CMK (cell line): ENCODE data around the gene MAP4K2.
A peak's percentile ranks its signal among the peaks of the same experiment; 100 is the strongest.

Source experiments
- DNase-seq: peaks from one replicate; pipeline ENCODE4 v3.0.0-alpha.2; 2010; ENCODE audit warnings: low read depth

Gene MAP4K2

DNA sequence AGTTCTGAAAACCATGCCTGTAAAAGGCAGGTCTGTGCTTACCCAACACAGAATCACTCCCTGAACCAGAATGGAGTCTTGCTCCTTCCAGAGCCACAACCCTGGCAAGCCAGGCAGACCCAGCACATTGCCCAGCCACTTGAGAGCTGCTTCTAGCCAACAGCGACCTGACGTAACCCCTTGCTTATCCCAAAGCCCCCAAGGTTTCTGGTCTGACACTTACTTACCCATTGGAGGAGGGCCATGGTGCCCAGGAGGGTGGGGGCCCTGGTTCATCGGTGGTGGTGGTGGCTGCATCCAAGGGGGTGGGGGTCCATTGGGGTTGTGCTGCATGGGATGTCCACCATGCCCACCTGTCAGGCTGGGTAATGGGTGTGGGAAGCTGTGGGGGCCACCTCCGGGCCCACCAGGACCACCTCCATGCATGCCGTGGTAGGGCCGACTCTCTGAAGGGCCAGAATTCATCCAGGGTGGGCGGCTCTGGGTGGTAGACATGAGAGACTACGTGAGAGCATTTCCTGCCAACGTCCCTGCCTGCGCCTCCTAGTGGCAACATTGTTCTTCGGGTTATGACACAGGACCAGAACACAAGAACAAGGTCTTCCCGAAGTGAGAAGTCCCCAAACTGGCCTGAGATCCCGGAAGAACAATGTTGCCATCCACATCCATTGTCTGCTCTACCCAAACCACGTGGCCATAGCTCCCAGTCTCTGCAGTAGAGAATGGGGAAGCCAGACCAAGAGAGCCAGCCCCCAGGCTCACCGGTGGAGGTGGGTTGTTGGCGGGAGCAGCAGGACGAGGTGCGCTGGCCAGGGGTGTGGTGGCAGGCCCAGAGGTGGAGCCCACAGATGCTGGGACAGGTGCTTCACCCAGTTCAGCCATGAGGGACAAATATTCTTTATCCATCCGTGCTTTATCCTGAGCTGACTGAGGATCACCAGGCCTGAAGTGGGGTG lies 35.4 kb downstream of the MAP4K2 start:
- DNase-seq = peak; percentile 56

DNA sequence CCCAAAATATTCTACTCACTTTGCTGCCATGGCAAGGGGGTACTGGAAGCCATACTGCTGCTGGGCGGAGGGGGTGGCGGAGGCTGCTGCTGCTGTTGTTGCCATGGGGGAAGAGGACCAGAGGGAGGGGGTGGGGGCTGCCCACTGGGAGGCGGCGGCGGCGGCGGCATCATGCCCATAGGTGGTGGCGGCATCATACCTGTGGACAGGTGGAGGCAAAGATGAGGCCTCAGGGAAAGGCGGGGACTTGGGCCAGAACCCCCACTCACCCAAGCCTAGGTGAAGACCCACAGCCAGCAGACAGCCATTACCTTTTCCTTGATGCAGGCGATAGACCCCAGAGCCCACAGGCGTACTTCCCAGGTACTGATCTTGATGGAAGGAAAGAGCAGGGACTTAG lies 36.1 kb downstream of the MAP4K2 start:
- no peak for DNase-seq

DNA sequence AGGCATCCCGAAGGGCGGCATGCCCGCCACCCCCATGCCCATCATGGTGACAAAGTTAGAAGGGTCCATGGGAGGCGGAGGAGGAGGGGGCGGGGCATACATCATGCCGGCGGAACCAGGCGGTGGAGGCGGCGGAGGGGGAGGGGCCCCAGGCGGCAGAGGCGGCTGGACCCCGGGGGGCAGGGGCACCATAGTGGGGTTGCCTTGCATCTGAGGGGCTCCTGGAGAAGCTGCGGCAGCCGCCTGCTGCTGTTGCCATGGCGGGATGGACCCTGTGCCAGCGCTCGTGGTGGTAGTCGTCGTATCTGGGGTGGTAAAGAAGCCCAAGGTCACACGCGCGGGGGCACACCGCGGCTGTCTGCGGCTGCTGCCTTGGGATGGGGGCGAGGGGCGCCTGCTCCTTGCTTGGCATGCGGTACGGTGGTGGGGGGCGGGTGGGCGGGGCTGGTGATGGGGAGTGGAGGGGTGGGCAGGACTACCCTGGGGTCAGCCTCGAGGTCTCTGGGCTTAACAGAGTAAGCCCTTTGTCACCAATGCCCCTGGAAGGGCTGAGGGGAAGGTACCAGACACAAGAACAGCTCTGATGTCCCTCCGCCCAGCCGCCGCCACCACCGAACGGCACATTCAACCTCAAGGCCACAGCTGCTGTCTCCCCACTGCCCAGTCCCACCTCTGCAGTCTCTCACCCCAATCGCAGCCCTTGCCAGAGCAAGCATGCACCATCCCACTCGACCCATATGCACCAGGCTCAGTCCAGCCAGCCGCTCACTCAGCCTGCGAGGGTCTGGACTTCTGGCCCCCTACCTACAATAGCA lies 37.0 kb downstream of the MAP4K2 start:
- no peak for DNase-seq

DNA sequence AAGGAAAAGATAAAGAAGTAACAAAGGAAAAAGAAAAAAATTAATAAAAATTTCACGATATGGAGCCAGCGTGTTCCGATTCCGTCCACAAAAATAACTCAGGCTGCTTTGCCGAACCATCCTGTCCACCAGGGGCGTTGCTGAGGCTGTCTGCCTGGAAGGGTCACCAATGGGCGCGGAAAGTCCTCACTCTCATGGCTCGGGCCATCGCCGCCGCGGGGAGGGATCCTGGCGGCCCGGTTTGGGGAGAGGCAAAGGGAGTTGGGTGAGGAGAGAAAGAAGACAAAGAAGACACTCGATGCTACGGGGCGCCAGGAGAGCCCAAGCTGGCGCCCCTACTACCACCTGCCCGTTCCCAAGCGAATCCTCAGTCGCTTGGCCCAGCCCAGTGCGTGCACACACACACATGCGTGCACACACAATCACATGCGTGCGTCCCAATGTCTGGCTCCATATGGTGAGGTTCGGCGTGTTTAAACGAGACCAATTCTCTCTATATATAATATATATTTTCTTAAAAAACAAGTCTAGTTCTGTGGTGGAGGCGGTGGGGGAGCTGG lies 37.6 kb downstream of the MAP4K2 start:
- DNase-seq = no peak

DNA sequence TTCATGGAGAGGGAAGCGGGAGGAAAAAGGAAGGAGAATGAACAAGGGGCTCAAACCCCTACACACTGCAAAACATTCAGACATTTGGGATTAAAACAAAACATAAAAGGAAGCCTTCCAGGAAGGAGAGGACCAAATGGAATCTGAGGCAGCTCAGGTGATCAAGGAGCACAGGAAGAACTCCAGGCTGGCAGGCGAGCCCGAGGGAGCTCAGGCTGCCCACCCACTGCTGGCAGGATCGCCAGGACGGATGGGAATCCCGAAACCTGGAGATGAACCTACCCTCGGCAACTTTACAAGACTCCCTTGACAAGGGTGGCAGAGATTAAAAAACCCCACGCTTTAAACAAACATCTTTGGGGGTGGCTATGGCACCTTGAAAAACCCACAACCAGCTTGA lies 38.3 kb downstream of the MAP4K2 start:
- DNase-seq = no peak

DNA sequence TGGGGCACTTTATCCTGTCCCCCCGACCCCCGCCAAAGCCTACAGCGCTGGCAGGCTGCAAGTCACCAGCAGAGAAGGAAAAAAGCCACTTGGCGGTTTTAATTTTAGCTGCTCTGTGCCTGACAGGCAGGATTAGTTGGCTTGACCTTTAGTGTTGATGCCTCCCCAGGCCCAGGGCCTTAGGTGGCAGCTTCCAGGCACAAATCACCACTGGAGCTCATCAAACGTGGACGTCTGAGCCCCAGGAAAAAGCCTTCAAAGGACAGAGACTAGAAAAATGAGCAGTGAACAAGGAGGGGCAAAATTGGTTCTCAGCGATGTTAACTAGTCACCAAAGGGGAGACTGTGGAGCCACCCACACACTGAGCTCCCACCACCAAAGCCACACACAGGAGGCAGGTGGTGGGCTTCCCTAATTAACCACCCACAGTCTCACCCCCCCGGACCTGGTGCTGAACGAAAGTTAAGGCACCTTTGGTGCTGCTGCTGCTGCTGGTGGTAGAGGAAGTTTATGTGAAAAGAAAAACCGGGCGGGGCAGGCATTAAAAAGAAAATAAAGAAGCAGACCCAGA lies 38.9 kb downstream of the MAP4K2 start:
- DNase-seq = no peak

DNA sequence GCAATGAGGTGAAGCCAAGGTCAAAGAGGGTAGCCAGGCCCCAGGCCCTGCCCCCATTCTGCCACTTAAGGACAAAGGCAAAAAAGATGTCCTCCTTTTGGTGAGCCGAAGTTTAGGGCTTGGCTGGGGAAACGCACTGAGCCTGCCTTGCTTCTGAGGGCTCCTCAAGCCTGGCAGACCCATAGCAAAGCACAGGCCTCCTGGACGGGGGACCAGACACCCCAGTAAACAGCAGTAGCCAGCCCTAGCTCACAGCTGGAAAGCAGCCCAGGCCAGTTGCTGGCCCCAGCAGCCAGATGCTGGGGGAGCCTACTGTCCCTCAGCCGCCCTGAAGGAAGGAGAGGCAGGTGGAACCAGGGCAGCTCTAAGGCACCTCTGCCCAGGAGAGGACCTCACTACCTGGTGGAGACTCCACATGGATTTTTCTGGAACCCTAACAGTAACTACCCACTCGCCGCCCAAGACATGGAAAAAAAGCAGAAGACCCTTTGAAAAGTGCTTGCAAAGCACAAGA lies 39.4 kb downstream of the MAP4K2 start:
- no peak for DNase-seq

DNA sequence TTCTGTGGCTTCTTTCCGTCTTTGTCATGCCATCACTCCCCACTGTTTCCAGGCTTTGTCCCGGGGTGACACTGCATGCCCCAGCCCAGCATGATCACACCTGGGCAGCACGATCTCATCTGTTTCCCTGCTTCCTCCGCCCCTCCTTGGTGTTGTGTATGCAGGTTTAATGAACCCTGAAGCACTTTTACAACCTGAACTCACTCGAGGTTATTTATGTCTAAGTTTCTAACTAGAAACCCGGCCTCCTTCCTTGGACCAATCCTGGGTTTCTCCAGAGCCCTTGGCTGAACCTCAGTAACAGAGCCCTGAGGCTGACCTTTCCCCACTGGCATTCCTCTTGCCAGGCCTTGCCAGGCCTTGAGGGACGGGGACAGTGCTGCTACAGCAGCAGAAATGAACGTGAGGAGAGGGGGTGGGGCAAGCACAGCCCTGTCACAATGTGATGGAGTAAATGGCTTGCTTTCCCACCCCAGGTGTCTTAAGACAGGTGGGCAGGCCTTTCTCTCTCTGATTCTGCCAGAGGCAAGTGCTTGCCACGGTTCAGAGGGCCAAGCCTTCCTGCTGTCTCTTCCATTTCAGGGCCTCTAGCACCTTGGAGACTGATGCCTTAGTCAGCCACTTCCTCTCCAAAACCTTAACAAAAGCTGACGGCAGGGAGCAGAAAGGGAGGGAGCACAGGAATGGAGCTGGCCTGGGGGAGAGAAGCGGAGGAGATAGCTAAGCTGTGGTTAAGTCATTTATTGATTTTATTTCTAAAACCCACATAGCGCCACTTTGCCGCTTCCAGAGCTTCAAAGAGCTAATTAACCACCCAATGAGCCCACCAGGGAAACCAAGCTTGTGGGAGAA lies 40.1 kb downstream of the MAP4K2 start:
- DNase-seq = no peak

DNA sequence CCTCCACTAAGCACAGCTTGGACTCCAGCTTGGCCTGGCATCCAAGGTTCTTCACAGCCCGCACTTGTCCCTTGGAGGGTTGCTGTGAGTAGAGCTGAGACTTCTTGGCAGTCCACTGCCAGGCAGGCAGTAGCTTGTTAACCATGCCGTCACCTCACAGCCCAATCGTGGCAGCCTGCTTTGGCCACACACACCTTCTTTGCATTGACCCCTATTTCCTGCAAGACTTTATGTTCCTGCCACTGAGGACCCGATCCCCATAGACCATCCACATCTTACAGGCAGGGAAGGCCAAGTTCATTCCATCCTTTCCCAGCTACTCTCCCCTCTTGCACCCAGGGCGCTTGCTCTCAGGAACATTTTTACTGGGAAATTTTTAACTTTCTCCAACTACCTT lies 40.7 kb downstream of the MAP4K2 start:
- DNase-seq = no peak

DNA sequence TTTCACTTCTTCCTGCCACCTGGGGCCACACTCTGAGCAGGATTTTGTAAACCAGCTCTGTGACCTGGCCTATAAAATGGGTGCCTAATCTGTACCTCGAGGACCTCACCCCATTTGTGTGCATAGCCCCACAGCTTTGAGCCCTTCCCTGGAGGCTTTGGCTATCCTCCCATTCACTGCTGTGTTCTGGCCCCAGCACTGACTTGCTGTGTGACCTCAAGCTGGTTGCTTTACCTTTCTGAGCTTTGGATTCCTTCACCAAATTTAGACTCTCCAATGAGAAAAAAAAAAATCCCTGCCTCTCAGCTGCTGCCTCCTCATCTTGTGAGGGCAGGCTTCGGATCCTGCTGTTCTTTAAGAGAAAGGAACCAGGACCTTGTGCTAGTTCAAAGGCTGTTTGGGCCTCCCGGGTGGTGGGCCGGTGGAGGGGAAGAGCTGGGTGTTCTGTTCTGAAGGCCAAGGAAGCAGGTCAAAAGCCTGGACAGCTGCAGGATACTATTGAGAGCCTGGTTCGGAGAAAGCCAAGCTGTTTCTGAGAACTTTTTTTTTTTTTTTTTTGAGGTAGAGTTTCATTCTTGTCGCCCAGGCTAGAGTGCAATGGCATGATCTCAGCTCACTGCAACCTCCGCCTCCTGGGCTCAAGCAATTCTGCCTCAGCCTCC lies 42.1 kb downstream of the MAP4K2 start:
- DNase-seq = no peak

DNA sequence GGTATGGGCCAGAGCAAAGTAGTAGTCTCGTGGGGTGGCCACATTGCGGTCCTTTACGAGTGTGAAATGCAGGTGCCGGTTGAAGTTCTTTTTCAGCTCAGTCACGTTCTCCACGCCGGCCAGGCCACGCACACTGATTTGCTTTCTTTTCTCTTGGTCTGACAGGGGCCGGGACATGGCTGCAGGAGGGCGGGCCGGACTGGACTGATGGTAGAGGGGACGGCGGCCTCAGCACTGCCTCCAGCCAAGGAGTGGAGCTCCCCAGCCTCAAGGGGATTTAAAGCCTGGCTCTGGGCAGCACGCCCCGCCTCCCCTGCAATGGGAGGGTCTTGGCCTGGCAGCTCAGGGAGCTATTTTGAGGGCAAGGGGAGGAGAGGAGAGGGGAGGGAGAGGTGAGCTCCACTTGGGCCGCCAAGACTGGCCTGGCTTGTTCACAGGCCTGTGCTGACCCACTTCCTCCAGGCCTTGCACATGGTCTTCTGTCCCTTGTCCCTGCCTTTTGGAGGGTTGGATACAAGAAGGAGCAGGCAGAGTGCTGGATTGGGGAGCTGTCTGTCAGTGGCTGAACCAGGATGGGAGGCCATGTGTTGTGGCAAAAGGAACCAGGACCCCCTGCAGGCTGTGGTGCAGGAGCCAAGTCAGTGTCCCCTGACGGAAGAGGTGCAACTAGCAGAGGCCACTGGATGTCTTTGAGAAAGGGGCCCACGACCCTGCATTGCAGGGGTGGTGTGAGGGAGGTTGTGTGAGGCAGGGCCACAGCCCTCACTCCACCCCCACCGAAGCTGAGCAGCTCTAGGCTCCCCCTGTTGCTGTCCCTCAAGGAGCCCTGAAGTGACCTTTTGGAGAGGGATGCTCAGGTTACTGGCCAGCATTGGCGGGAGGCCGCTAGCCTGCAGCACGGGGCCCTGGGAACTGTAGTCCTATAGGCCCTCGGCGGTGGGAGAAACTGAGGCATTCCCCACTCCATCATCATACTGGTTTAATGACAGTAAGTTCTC lies 43.0 kb downstream of the MAP4K2 start, which contains the start of gene PYGM:
PYGM (minus strand) TSS at position 253 of the 998 bp plus-strand sequence; CDS start at position 177, 76 bp downstream.
- no peak for DNase-seq

DNA sequence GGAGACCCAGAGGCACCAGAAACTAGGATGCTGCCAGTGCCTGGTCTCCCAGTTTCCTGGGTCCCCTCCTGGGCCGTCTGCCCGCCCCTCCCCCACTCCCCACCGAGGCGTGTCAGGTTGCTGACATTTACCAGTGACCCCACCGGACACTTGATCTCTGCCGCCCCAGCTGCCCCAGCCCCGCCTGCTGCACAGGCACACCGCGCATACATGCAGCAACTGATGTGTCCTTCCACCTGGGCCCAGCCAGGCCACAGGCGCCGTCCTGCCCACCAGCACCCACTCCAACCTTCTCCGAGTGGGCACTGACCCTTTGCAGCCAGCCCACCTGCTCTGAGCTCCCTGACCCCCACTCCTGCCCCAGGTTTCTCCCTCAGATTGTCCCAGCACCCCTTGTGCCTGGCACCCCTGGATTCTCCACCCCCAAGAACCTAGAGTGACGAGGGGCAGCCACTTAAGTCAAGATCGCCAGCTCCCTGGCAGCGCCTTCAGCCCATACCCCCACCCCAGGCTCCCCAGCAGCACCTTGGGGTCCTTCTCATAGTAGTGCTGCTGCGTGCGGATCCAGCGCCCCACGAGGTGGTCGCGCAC lies 43.8 kb downstream of the MAP4K2 start:
- no peak for DNase-seq

DNA sequence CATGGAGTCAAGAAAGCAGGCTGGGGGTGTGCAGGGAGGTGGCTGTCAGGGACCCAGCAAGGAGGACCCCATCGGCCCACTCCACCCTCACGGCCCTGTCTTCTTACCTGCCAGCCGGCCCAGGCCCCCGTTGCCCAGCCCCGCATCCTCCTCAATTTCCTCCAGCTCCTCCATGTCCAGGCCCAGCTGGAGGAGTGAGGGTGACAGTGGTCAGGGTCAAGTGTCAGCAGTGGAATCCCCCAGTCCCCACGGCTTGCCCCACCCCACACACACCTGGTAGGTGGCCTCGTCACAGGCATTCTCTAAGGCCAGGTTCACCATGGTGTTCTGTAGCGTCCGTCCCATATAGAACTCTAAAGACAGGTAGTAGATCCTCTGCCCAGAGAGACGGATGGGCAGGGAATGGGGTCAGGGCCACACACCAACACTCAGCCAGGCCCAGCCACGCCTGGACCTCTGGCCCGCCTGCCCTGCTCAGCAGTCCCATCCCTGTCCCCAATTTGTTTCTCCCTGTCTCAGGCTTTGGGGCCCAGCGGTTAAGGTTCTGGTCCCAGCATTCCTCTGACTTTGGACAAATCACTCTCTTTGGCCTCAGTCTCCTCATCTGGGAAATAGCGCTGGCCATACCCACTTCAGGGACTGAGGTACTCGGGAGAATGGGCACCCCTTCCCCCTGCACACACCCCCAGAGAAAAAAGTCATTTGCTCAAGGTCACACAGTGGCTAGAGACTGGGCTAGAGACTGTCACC lies 44.5 kb downstream of the MAP4K2 start:
- DNase-seq = no peak

DNA sequence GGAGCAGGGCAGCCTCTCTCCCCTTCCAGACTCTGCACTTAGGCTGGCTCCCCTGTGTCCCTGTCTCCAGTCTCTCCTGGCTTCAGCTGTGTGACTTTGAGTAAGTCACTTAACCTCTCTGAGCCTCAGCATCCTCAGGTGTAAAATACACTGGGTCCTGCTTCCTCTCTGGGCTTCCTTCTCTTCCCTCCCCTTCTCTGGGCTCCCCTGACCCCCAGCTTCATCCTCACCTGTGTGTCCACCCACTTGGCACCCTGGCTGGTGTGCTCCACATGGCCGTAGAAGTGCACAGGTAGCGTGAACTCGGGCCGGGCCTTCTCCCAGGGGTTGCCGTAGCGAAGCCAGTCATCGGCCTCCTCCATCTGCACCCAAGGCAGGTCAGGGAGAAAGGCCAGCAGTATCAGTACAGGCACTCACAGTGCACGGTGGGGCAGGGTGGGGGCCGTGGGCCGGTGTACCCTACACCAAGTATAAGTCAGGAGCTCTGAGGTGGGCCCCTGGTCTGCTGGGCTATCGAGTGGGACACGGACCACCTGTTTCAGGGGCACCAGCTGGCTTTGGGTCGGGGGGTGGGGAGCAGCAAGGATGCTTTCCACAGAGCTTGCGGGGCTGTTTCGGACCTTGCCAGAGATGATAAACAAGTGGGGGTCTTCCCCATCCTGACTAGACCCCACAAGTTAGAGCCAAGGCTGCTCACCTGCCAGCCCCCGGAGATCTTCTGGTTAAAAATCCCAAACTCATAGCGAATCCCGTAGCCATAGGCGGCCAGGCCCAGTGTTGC lies 45.3 kb downstream of the MAP4K2 start:
- DNase-seq = no peak

DNA sequence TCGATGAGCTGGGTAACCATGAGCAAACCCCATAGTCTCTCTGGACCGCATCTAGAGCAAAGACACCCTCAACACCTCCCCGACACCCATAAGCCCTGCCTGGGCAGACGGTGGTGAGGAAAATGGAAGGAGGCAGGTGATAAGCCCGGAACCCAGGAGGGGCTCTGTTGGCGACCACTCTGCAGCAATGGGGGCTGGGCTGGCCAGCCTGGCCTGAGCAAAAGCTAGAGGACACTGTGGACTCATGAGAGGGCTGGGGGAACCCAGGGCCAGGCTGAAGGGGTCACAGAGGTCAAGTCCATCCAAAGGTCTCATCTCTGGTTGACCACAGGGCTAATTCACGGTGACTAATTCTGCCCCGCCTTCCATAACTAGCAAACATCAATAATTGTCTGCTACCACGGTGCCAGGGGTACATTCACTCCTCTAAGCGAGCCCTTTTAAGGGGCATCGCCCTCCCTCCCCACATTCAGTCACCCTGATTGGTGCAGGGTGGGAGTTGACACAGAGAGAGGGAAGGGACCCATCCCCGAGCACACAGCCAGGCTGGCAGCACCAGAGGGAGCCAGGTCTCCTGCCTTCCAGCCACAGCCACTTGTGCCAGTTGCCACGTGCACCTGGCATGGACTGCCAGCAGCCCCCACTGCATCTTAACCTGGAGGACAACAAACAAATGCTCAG lies 47.2 kb downstream of the MAP4K2 start:
- DNase-seq = no peak

DNA sequence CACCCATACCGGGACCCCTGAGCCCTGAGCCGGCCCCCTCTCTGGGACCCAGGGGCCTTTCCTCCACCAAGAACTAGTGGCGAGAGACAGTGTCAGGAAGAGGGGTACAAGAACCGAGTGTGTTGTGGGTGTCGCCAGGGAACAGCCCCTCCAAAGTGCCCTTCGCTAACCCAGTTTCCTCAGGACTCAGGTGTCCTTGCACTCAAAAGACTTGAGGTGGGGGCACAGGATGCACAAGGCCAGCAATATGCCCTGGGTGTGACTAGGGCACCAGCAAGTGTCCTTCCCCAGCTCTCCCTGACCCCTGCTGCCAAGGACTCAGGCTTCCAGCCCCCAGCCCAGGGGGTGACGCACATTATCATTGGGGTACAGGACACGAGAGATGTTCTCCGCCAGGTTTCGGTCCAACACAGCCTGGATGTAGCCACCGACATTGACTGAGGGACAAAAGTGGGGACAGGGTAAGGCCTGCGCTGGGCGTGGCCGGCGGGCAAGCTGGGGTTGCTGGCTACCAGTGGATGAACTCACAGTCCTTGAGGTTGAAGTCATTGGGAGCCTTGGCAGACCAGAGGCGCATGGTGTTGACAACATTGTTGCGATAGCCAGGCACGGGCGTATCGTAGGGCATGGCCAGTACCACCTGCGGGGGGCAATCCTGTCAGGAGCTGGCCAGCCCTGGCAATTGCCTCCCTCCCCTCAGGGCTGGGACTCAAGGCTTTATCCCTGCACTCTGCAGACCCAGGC lies 47.9 kb downstream of the MAP4K2 start:
- no peak for DNase-seq
